GM18870 (cell line): ENCODE measurements around the gene CDH4.

Experiments used
- ATAC-seq: cut with Tn5 transposase; IDR thresholded peaks from one replicate; pipeline ENCODE4 v1.9.1; 2021; ENCODE audit warnings: moderate library complexity; ENCODE audit not compliant: unreplicated experiment

CDH4 gene

GRCh38 chr20:61567204-61567603, 315.1 kb downstream of the CDH4 start:
- no peak for ATAC-seq

- ATAC-seq = no peak
These were observed 317.8 kb downstream of the CDH4 start for GRCh38 chr20:61569825-61570224.

- no peak for ATAC-seq
These were observed 318.7 kb downstream of the CDH4 start for GRCh38 chr20:61570646-61571195.

GRCh38 chr20:61571221-61571620, 319.2 kb downstream of the CDH4 start:
- ATAC-seq = no peak

GRCh38 chr20:61571916-61572711, 320.1 kb downstream of the CDH4 start:
- ATAC-seq = no peak

GRCh38 chr20:61572789-61573188, 320.7 kb downstream of the CDH4 start:
- no peak for ATAC-seq

GRCh38 chr20:61573415-61574305, 321.6 kb downstream of the CDH4 start:
- no peak for ATAC-seq

- no peak for ATAC-seq
These were observed 323.3 kb downstream of the CDH4 start for GRCh38 chr20:61575151-61575937.

- ATAC-seq = no peak
These were observed 324.3 kb downstream of the CDH4 start for GRCh38 chr20:61576372-61576771.

- ATAC-seq = no peak
These were observed 325.0 kb downstream of the CDH4 start for GRCh38 chr20:61577065-61577464.

- ATAC-seq = no peak
These were observed 327.8 kb downstream of the CDH4 start for GRCh38 chr20:61579908-61580307.

GRCh38 chr20:61580958-61581824, 329.1 kb downstream of the CDH4 start:
- ATAC-seq = no peak

GRCh38 chr20:61581825-61582188, 329.7 kb downstream of the CDH4 start:
- ATAC-seq = no peak

GRCh38 chr20:61582196-61582923, 330.3 kb downstream of the CDH4 start:
- ATAC-seq = no peak

GRCh38 chr20:61583356-61583755, 331.3 kb downstream of the CDH4 start:
- no peak for ATAC-seq

- no peak for ATAC-seq
These were observed 332.8 kb downstream of the CDH4 start for GRCh38 chr20:61584851-61585250.

GRCh38 chr20:61585764-61586163, 333.7 kb downstream of the CDH4 start:
- ATAC-seq = no peak

- ATAC-seq = no peak
These were observed 335.0 kb downstream of the CDH4 start for GRCh38 chr20:61587036-61587435.

GRCh38 chr20:61587681-61588289, 335.7 kb downstream of the CDH4 start:
- no peak for ATAC-seq
